Gastroesophageal sphincter (tissue), 4 donors: ENCODE results near the gene TSPAN9. TPM values are rescaled to one million over a fixed set of nuclear protein-coding genes. Genes with fewer than 3 reads are reported as not detected.

Experiments used
- ATAC-seq: fragments of 150-250 bp; one replicate; pipeline ENCODE4 v1.9.1; 2016; ENCODE audit warnings: mild to moderate bottlenecking, moderate library complexity
- H3K27ac ChIP-seq, 4 donors: fragments of 200-600 bp; sonication (generic) in 3 of 4; 1 replicate in 3 of 4; 2 replicates in 1 of 4; pipeline ENCODE4 v1.5.1; 2016 to 2019
- H3K27me3 ChIP-seq: fragments of 200-600 bp; sonication (generic); one replicate; pipeline ENCODE4 v1.5.1; 2019
- H3K36me3 ChIP-seq, 2 donors: fragments of 200-600 bp; sonication (generic); one replicate each; pipeline ENCODE4 v1.5.1; 2019; ENCODE audit warnings: control low read depth in 1 of 2
- H3K4me1 ChIP-seq, 3 donors: fragments of 200-600 bp; sonication (generic); 1 replicate in 2 of 3; 2 replicates in 1 of 3; pipeline ENCODE4 v1.5.1; 2016 to 2019; ENCODE audit warnings: control low read depth in 2 of 3
- H3K4me3 ChIP-seq, 2 donors: fragments of 200-600 bp; sonication (generic); one replicate each; pipeline ENCODE4 v1.5.1; 2019; ENCODE audit warnings: mild to moderate bottlenecking in 1 of 2, moderate library complexity in 1 of 2
- H3K9me3 ChIP-seq, 3 donors: fragments of 200-600 bp; sonication (generic); one replicate each; pipeline ENCODE4 v1.5.1; 2017 to 2019; ENCODE audit warnings: control low read depth in 2 of 3
- EP300 ChIP-seq: sonication (generic); formaldehyde crosslinking; IDR thresholded peaks from one replicate; pipeline ENCODE4 v1.6.1; 2017; ENCODE audit warnings: antibody characterized with exemption, mild to moderate bottlenecking
- POLR2A ChIP-seq, 2 donors: fragments of 450-650 bp; IDR thresholded peaks; one replicate each; pipeline ENCODE4 v1.6.1; 2017; ENCODE audit warnings: antibody characterized with exemption in 2 of 2, mild to moderate bottlenecking in 2 of 2, moderate library complexity in 1 of 2
- POLR2AphosphoS5 ChIP-seq: sonication (generic); formaldehyde crosslinking; IDR thresholded peaks from one replicate; pipeline ENCODE4 v1.6.1; 2017; ENCODE audit warnings: antibody characterized with exemption
- WGBS, 2 donors: methylation state at CpG; one replicate each; pipeline ENCODE4 v1.1.5; 2018; ENCODE audit warnings: low coverage in 1 of 2; 5-methylcytosine and 5-hydroxymethylcytosine counted together
- total RNA-seq, 4 donors: library from RNA; depleted of rRNA; stranded (reverse); fragments of >200 nt; gene quantifications; one replicate each; pipeline ENCODE4 v1.1.0, GENCODE V29; 2016
- TF ChIP-seq, protein P1 (sequence below), 4 experiments: fragments of 200-600 bp in 2 of 4; fragments of 450-650 bp in 2 of 4; sonication (generic) in 1 of 4; IDR thresholded peaks; one replicate each; pipeline ENCODE4 v1.5.1; 2017 to 2019; ENCODE audit warnings: antibody characterized with exemption in 4 of 4, mild to moderate bottlenecking in 2 of 4, moderate library complexity in 2 of 4

The TSPAN9 gene
- total RNA-seq, 4 donors from 2014 or later: 19.5 to 30.2 (median 26.0) TPM

DNA sequence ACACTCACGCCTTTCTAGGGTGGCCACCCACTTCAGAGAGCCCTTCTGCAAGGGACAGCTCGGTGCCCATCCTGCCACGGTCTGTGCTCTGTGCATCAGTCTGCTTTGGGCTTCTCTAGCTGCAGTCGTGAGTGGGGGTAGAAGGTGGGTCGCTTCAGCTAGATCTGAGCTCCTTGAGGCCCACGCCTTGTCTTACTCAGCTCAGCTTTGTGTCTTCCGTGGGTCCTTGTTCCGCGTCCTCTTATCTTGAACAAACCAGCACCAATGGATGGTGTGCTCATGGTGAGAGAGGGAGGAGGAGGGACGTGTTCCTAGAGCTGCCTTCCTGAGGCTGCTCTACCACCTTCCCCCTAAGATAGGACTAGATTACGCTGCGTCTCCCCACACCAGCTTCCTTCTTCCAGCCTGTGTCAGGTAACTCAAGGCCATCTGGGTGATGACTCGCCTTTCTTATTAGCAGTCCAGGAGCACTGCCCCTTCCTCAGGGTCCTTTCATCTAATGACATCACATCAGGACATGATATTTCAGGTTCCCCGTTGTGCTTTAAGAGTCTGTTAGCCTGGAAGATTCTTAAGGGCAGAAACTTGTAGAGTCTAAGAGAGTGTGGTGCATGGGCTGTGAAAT, 118.8 kb downstream of the TSPAN9 start:
- TF ChIP-seq POLR2AphosphoS5: no peak
- no peak for TF ChIP-seq POLR2A (IDR thresholded peaks at IDR 0.05)
- TF ChIP-seq EP300: no peak
- TF ChIP-seq, protein P1, sequence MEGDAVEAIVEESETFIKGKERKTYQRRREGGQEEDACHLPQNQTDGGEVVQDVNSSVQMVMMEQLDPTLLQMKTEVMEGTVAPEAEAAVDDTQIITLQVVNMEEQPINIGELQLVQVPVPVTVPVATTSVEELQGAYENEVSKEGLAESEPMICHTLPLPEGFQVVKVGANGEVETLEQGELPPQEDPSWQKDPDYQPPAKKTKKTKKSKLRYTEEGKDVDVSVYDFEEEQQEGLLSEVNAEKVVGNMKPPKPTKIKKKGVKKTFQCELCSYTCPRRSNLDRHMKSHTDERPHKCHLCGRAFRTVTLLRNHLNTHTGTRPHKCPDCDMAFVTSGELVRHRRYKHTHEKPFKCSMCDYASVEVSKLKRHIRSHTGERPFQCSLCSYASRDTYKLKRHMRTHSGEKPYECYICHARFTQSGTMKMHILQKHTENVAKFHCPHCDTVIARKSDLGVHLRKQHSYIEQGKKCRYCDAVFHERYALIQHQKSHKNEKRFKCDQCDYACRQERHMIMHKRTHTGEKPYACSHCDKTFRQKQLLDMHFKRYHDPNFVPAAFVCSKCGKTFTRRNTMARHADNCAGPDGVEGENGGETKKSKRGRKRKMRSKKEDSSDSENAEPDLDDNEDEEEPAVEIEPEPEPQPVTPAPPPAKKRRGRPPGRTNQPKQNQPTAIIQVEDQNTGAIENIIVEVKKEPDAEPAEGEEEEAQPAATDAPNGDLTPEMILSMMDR (IDR thresholded peaks at IDR 0.05): no peak
- WGBS, 2 donors: 95 to 100% methylated on average over 5 to 11 of the region's 14 CpGs
- no peaks in the 10 kb centered on the region for H3K27me3 ChIP-seq
- peaks cover 0 to 24% (median 15%) of the 10 kb centered on the region in 3 donors for H3K4me1 ChIP-seq
- no peak overlapping the region for H3K27ac ChIP-seq
- no peaks in the 10 kb centered on the region for H3K9me3 ChIP-seq
- H3K36me3 ChIP-seq: no peaks in the 10 kb centered on the region
- no peak for ATAC-seq
- no peak overlapping the region for H3K4me3 ChIP-seq

DNA sequence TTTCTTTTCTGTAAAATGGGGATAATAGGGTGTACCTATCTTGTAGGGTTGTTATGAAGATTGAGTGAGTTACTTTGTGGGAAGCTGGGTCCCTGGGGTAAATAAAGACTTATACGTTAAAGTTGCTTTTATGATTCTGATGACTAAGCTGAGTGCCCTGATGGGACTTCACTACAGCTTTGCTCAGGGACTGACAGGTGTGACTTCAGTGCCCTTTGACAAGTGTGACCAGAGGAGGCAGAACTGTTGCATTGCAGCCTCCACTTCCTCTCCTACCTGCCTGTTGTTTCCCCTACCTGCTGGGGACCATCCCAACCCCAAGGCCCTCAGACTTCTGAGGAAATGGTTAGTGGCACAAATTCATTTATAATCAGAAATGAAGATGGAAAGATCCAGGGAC, 119.3 kb downstream of the TSPAN9 start:
- H3K9me3 ChIP-seq: no peaks in the 10 kb centered on the region
- H3K27ac ChIP-seq: no peak overlapping the region
- H3K36me3 ChIP-seq: no peaks in the 10 kb centered on the region
- no peak for ATAC-seq
- peaks cover 0 to 29% (median 17%) of the 10 kb centered on the region in 3 donors for H3K4me1 ChIP-seq
- 40 to 100% methylated on average over 1 of the region's 1 CpG for WGBS, 2 donors
- no peak overlapping the region for H3K4me3 ChIP-seq
- TF ChIP-seq POLR2AphosphoS5 (no peak), EP300 (no peak), POLR2A (IDR thresholded peaks at IDR 0.05) (no peak)
- TF ChIP-seq, protein P1 (IDR thresholded peaks at IDR 0.05): no peak
- no peaks in the 10 kb centered on the region for H3K27me3 ChIP-seq

DNA sequence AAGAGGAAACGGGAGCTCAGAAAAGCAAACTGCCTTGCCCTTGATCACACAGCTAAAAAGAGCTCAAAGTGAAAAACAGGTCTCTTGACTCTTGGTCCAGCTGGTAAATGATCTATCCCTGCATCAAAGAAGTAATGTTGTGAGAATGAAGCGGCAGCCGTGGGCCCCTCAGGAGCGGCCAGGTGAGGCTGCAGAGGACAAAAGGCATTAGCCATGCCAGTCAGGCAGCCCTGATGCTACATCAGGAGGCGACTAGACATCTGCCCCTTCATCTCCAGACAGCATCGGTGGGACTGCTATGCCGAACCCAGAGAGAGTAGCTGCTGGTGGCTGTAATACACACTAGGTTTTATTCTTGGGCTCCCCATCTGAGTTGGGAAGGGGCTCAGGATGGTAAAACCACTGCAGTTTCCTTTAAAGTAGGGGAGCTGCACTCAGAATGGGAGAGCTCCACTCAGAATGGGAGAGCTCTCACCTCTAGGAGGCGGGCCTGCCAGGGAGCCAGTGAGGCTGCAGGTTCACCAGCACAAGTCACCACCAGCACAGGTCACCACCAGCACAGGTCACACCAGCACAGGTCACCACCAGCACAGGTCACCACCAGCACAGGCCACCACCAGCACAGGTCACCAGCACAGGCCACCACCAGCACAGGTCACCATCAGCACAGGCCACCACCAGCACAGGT, 120.1 kb downstream of the TSPAN9 start:
- no peaks in the 10 kb centered on the region for H3K9me3 ChIP-seq
- 100% methylated on average over 1 of the region's 8 CpGs; no CpG with 5 or more reads in 1 of the 2 donors for WGBS, 2 donors
- no peaks in the 10 kb centered on the region for H3K27me3 ChIP-seq
- no peak for ATAC-seq
- no peak for TF ChIP-seq POLR2A (IDR thresholded peaks at IDR 0.05)
- TF ChIP-seq POLR2AphosphoS5: no peak
- TF ChIP-seq, protein P1 (IDR thresholded peaks at IDR 0.05): no peak
- no peak for TF ChIP-seq EP300
- H3K36me3 ChIP-seq: no peaks in the 10 kb centered on the region
- H3K27ac ChIP-seq: no peak overlapping the region
- no peak overlapping the region for H3K4me3 ChIP-seq
- peaks cover 0 to 37% (median 17%) of the 10 kb centered on the region in 3 donors for H3K4me1 ChIP-seq

DNA sequence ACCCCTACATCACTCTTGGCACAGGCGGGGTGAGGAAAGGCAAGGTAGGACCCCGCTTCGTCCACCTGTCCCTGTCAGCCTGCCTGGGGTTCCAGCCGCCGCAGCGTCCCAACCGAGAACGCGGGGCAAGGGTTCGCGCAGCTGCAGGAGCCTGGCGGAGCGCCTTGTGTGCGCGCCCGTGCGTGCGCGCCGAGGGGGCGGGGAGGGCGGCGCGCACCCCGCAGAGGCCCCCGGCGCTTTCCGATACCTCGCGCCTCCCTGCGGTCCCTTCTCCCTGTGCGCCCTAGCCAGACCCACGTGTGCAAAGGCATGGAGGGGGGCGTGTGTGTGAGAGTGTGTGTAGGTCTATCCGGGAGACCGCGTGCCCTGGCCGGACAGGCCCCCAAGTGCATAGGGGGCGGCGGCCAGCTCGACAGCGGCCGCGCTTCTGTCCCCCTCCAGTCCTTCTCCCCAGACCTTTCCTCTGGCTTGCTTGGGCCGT, 122.4 kb downstream of the TSPAN9 start:
- H3K9me3 ChIP-seq: no peaks in the 10 kb centered on the region
- peak overlapping the region; percentile 43 to 54 for H3K4me3 ChIP-seq
- WGBS, 2 donors: 3% methylated on average over 15 of the region's 45 CpGs; no CpG with 5 or more reads in 1 of the 2 donors
- H3K4me1 ChIP-seq: peaks cover 0 to 47% (median 25%) of the 10 kb centered on the region in 3 donors
- H3K27ac ChIP-seq: peak overlapping the region in 1 of 4 donors; percentile 68
- peak; percentile 27 for ATAC-seq
- H3K36me3 ChIP-seq: no peaks in the 10 kb centered on the region
- H3K27me3 ChIP-seq: no peaks in the 10 kb centered on the region
- TF ChIP-seq POLR2A (IDR thresholded peaks at IDR 0.05) (no peak), POLR2AphosphoS5 (no peak), EP300 (no peak)
- TF ChIP-seq, protein P1 (IDR thresholded peaks at IDR 0.05): no peak
